ENCODE data around the gene LRP2BP. TPM values are rescaled to one million over a fixed set of nuclear protein-coding genes. Genes with fewer than 3 reads are reported as not detected.

Gene LRP2BP
- polyA plus RNA-seq, 1 experiment = 0.13 TPM

- H3K27me3 ChIP-seq (ENCODE audit: control insufficient read depth, insufficient read depth, low read length) = no peaks in the 10 kb centered on the region
- H3K36me3 ChIP-seq (ENCODE audit: control insufficient read depth, insufficient read depth, low read length) = no peaks in the 10 kb centered on the region
- no peak for DNase-seq (ENCODE audit: low read depth)
- POLR2A ChIA-PET = no interaction called here
- no peak for TF ChIP-seq CTCF (IDR thresholded peaks at IDR 0.05; ENCODE audit: insufficient read depth, low read depth, low read length)
- no peak overlapping the region for H3K4me3 ChIP-seq (ENCODE audit: low read depth, low read length)
- CTCF ChIA-PET = no interaction called here
Observed at GRCh38 chr4:185380320-185380719, 15.4 kb downstream of the LRP2BP start.

- no peaks in the 10 kb centered on the region for H3K27me3 ChIP-seq (ENCODE audit: control insufficient read depth, insufficient read depth, low read length)
- DNase-seq (ENCODE audit: low read depth) = no peak
- POLR2A ChIA-PET = interaction anchor here (0.5 kb wide), 1 partner anchor 22 kb away, joined by 3 read pairs; no protein-coding TSS in a partner anchor
- CTCF ChIA-PET = interaction anchor here (1.0 to 1.1 kb wide), 2 partner anchors 17 to 196 kb away, joined by 3 read pairs; no protein-coding TSS in a partner anchor
- no peak overlapping the region for H3K4me3 ChIP-seq (ENCODE audit: low read depth, low read length)
- TF ChIP-seq CTCF (IDR thresholded peaks at IDR 0.05; ENCODE audit: insufficient read depth, low read depth, low read length) = no peak
- H3K36me3 ChIP-seq (ENCODE audit: control insufficient read depth, insufficient read depth, low read length) = no peaks in the 10 kb centered on the region
Observed at GRCh38 chr4:185379326-185380295, 16.1 kb downstream of the LRP2BP start.

GRCh38 chr4:185378264-185378663 is 17.5 kb downstream of the LRP2BP start:
- Histone ChIP-seq H3K4me3 (ENCODE audit: low read depth, low read length) (no peak overlapping the region), H3K27me3 (ENCODE audit: control insufficient read depth, insufficient read depth, low read length) (no peaks in the 10 kb centered on the region), H3K36me3 (ENCODE audit: control insufficient read depth, insufficient read depth, low read length) (peaks cover 1% of the 10 kb centered on the region; the same call in 1 of the 2 replicates)
- TF ChIP-seq CTCF (IDR thresholded peaks at IDR 0.05; ENCODE audit: insufficient read depth, low read depth, low read length) = no peak
- ChIA-PET CTCF (interaction anchor here (0.6 to 1.1 kb wide), 2 partner anchors 15 to 23 kb away, joined by 3 to 4 read pairs; no protein-coding TSS in a partner anchor), POLR2A (no interaction called here)
- DNase-seq (ENCODE audit: low read depth) = no peak

GRCh38 chr4:185374573-185374972 is 21.2 kb downstream of the LRP2BP start:
- POLR2A ChIA-PET = no interaction called here
- Histone ChIP-seq H3K36me3 (ENCODE audit: control insufficient read depth, insufficient read depth, low read length) (peaks cover 3% of the 10 kb centered on the region), H3K4me3 (ENCODE audit: low read depth, low read length) (no peak overlapping the region), H3K27me3 (ENCODE audit: control insufficient read depth, insufficient read depth, low read length) (no peaks in the 10 kb centered on the region)
- CTCF ChIA-PET = interaction anchor here (1.7 kb wide), 1 partner anchor 10 kb away, joined by 5 read pairs; no protein-coding TSS in a partner anchor
- DNase-seq (ENCODE audit: low read depth) = no peak
- no peak for TF ChIP-seq CTCF (IDR thresholded peaks at IDR 0.05; ENCODE audit: insufficient read depth, low read depth, low read length)

GRCh38 chr4:185374027-185374426 is 21.7 kb downstream of the LRP2BP start:
- TF ChIP-seq CTCF (IDR thresholded peaks at IDR 0.05; ENCODE audit: insufficient read depth, low read depth, low read length) = no peak

More at GRCh38 chr4:185374027-185374426, 21.7 kb downstream of the LRP2BP start:
- POLR2A ChIA-PET = no interaction called here
- no peaks in the 10 kb centered on the region for H3K27me3 ChIP-seq (ENCODE audit: control insufficient read depth, insufficient read depth, low read length)
- no peak for DNase-seq (ENCODE audit: low read depth)
- CTCF ChIA-PET = interaction anchor here (1.7 kb wide), 1 partner anchor 10 kb away, joined by 5 read pairs; no protein-coding TSS in a partner anchor
- H3K4me3 ChIP-seq (ENCODE audit: low read depth, low read length) = no peak overlapping the region
- H3K36me3 ChIP-seq (ENCODE audit: control insufficient read depth, insufficient read depth, low read length) = peaks cover 3% of the 10 kb centered on the region

All from BJ (cell line).